ENCODE results near the gene C12orf43.

C12orf43 gene

DNA sequence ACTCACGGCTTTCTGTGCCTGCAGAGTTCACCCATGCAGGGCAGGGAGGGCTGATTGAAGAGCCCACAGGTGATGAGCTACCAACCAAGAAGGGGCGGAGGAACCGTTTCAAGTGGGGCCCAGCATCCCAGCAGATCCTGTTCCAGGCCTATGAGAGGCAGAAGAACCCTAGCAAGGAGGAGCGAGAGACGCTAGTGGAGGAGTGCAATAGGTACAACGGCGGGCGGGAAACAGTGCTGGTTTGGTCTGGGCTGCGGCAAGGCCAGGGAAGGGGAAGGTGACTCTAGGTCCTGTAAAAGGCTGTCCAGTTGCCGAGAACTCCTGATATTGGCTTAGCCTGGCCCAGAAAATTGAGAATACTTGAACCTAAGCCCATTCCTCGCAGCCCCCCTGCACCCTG lies 22.8 kb downstream of the C12orf43 start:
- no peak for DNase-seq (ENCODE audit: low read depth)
- TF ChIP-seq, protein P1, sequence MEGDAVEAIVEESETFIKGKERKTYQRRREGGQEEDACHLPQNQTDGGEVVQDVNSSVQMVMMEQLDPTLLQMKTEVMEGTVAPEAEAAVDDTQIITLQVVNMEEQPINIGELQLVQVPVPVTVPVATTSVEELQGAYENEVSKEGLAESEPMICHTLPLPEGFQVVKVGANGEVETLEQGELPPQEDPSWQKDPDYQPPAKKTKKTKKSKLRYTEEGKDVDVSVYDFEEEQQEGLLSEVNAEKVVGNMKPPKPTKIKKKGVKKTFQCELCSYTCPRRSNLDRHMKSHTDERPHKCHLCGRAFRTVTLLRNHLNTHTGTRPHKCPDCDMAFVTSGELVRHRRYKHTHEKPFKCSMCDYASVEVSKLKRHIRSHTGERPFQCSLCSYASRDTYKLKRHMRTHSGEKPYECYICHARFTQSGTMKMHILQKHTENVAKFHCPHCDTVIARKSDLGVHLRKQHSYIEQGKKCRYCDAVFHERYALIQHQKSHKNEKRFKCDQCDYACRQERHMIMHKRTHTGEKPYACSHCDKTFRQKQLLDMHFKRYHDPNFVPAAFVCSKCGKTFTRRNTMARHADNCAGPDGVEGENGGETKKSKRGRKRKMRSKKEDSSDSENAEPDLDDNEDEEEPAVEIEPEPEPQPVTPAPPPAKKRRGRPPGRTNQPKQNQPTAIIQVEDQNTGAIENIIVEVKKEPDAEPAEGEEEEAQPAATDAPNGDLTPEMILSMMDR (conservative IDR thresholded peaks at IDR 0.05; ENCODE audit: control insufficient read depth, insufficient read depth, low read depth, low read length) = no peak
- H3K4me3 ChIP-seq (ENCODE audit: control insufficient read depth, low read depth, low read length) = no peak overlapping the region

DNA sequence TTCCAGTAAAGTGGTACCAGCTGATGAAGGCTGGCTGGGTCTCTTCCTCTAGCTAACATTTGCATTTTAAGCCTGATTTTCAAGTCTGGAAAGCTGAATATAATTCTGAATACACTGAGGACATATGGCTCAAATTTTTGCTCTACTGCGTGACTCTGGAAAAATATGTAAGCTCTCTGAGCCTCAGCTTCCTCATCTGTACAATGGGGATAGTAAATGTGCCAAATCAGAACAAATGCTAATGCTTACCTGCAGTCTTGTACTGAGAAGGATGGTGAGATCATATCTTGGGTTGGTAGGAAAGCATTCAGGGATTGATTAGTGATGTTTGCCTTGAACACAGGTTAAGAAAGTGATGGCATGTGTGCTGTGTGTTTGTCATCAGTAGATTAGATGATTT lies 23.3 kb downstream of the C12orf43 start:
- TF ChIP-seq, protein P1 (conservative IDR thresholded peaks at IDR 0.05; ENCODE audit: control insufficient read depth, insufficient read depth, low read depth, low read length) = no peak
- H3K4me3 ChIP-seq (ENCODE audit: control insufficient read depth, low read depth, low read length) = no peak overlapping the region
- DNase-seq (ENCODE audit: low read depth) = no peak

DNA sequence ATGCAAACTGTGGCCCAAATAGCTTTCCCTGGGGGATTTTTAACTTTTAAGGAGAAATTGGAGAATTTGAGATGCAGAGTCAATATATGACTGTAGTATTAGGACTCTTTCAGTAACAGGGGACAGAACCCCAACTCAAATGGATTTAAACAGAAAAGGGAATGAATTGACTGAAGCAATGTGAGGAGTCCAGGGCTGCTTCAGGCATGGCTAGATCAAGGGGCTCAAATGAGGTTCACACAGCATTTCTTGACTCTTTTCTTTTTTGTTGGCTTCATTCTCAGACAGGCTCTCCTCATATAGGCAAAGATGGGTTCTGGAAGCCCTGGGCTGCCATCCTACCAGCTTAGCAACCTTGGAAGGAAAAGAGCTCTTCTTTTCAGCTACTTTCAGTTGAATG lies 24.3 kb downstream of the C12orf43 start:
- H3K4me3 ChIP-seq (ENCODE audit: control insufficient read depth, low read depth, low read length) = no peak overlapping the region
- TF ChIP-seq, protein P1 (conservative IDR thresholded peaks at IDR 0.05; ENCODE audit: control insufficient read depth, insufficient read depth, low read depth, low read length) = no peak
- no peak for DNase-seq (ENCODE audit: low read depth)

DNA sequence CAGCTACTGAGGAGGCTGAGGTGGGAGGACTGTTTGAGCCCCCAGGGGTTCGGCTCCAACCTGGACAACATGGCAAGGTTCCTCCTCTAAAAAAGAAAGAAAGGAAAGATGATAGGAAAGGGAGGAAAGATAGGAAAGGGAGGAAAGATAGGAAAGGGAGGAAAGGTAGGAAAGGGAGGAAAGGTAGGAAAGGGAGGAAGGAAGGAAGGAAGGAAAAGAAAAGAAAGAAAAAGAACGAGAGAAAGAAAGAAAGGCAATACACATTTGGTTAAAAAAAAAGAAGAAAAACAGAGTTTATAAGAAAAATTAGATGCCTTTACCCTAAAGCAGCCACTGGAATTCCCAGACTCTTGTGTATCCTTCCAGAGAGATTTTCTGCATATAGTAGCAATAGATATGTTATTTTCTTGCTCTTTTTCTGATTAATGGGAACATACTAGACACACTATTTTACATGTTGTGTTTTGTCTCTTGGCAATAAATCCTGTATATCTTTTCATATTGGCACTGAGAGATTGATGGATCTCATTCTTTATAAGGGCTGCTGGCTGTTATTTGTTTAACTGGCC lies 25.7 kb downstream of the C12orf43 start:
- DNase-seq (ENCODE audit: low read depth) = no peak
- TF ChIP-seq, protein P1 (conservative IDR thresholded peaks at IDR 0.05; ENCODE audit: control insufficient read depth, insufficient read depth, low read depth, low read length) = no peak
- H3K4me3 ChIP-seq (ENCODE audit: control insufficient read depth, low read depth, low read length) = no peak overlapping the region

DNA sequence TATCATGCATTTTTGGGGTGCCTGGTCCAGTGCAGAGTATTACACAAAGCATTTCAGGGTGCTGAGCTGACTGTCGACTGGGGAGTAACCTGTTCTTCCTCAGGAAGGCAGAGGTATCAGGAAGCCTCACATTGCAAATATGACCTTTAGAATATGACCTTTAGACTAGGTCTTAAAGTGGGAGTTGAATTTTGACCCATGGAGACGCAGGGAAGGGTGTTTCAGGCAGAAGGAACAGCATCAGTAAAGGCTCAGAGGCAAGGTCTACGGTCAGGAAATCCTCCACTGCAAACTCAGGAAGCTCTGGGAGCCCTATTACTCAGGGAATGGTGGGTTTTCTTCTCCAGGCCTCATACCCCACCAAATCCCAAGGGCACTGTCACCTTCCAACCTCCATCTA lies 26.6 kb downstream of the C12orf43 start:
- DNase-seq (ENCODE audit: low read depth) = no peak
- TF ChIP-seq, protein P1 (conservative IDR thresholded peaks at IDR 0.05; ENCODE audit: control insufficient read depth, insufficient read depth, low read depth, low read length) = no peak
- H3K4me3 ChIP-seq (ENCODE audit: control insufficient read depth, low read depth, low read length) = no peak overlapping the region

DNA sequence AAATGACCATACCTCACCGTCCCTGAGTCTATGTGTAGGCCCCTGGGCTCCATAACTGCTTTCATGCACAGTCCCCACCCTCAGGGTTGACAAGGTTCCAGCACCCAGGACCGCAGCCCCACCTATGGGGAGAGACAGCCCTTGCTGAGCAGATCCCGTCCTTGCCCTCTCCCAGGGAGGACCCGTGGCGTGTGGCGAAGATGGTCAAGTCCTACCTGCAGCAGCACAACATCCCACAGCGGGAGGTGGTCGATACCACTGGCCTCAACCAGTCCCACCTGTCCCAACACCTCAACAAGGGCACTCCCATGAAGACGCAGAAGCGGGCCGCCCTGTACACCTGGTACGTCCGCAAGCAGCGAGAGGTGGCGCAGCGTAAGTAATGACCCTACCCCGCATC lies 27.6 kb downstream of the C12orf43 start:
- no peak for DNase-seq (ENCODE audit: low read depth)
- TF ChIP-seq, protein P1 (conservative IDR thresholded peaks at IDR 0.05; ENCODE audit: control insufficient read depth, insufficient read depth, low read depth, low read length) = no peak

DNA sequence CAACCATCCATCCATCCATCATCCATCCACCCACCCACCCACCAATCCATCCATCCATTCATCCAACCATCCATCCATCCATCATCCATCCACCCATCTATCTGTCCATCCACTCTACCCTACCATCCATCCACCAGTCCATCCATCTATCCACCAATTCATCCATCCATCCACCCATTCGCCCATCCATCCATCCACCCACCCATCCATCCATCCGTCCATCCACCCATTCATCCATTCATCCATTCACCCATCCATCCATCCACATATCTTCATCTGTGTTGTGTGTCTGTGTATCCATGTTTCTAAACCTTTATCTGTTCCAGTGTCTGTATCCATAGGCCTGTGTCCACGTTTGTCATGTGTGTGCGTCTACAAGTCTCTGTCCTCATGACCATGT lies 28.1 kb downstream of the C12orf43 start:
- no peak for DNase-seq (ENCODE audit: low read depth)
- TF ChIP-seq, protein P1 (conservative IDR thresholded peaks at IDR 0.05; ENCODE audit: control insufficient read depth, insufficient read depth, low read depth, low read length) = no peak
- no peak overlapping the region for H3K4me3 ChIP-seq (ENCODE audit: control insufficient read depth, low read depth, low read length)

More for the DNA sequence above, 27.6 kb downstream of the C12orf43 start:
- H3K4me3 ChIP-seq (ENCODE audit: control insufficient read depth, low read depth, low read length) = no peak overlapping the region
